SU-DHL-6 (cell line): ENCODE measurements around the gene SUPT3H.

Source experiments
- H2AFZ ChIP-seq: fragments of 200-600 bp; sonication (generic); 2 replicates; pipeline ENCODE4 v1.6.1; 2014; ENCODE audit warnings: low read depth, mild to moderate bottlenecking, moderate library complexity, mixed read lengths, antibody characterized with exemption, low read length; ENCODE audit not compliant: severe bottlenecking
- H3F3A ChIP-seq: fragments of 200-600 bp; shearing (Covaris generic); 2 replicates; pipeline ENCODE4 v1.6.0; 2016; ENCODE audit warnings: antibody characterized with exemption, mild to moderate bottlenecking; ENCODE audit not compliant: insufficient read depth
- H3K27ac ChIP-seq: fragments of 200-600 bp; sonication (generic); 2 replicates; pipeline ENCODE4 v1.5.1; 2016; ENCODE audit warnings: low read depth, mild to moderate bottlenecking, low read length, moderate library complexity, mixed read lengths
- H3K27me3 ChIP-seq: fragments of 200-600 bp; sonication (generic), shearing (Covaris generic); 2 replicates; pipeline ENCODE4 v1.6.0; 2014; ENCODE audit warnings: mild to moderate bottlenecking, low read length
- H3K36me3 ChIP-seq: fragments of 200-600 bp; sonication (generic); 2 replicates; pipeline ENCODE4 v1.6.1; 2014; ENCODE audit warnings: mild to moderate bottlenecking, low read length, mixed read lengths
- H3K4me2 ChIP-seq: fragments of 300-600, 200-600 bp; shearing (Covaris generic), sonication (generic); 2 replicates; pipeline ENCODE4 v1.6.0; 2014; ENCODE audit warnings: low read length, low read depth, mild to moderate bottlenecking; ENCODE audit not compliant: poor library complexity, severe bottlenecking
- H3K4me3 ChIP-seq: fragments of 200-600 bp; sonication (generic); 2 replicates; pipeline ENCODE4 v1.5.1; 2014; ENCODE audit warnings: antibody characterized with exemption, low read length, mild to moderate bottlenecking, mixed read lengths; ENCODE audit not compliant: insufficient read depth, poor library complexity, severe bottlenecking
- H3K79me2 ChIP-seq: fragments of 200-600 bp; sonication (generic); 2 replicates; pipeline ENCODE4 v1.6.1; 2014; ENCODE audit warnings: mild to moderate bottlenecking, low read length, moderate library complexity; ENCODE audit not compliant: insufficient read depth
- H3K9ac ChIP-seq: fragments of 200-600 bp; sonication (generic); 2 replicates; pipeline ENCODE4 v1.7.0; 2014; ENCODE audit warnings: mild to moderate bottlenecking, low read length
- H3K9me2 ChIP-seq: fragments of 200-600 bp; sonication (generic); replicated peaks from 2 replicates; pipeline ENCODE4 v1.6.1; 2014; ENCODE audit warnings: low read length; ENCODE audit not compliant: insufficient read depth
- H3K9me3 ChIP-seq: fragments of 200-600 bp; sonication (generic); 2 replicates; pipeline ENCODE4 v1.6.1; 2014; ENCODE audit warnings: low read length, mixed read lengths; ENCODE audit not compliant: insufficient read depth
- H4K20me1 ChIP-seq: fragments of 200-600 bp; sonication (generic); 2 replicates; pipeline ENCODE4 v1.6.1; 2014; ENCODE audit warnings: low read depth, mild to moderate bottlenecking, antibody characterized with exemption, low read length, moderate library complexity, mixed read lengths
- EZH2phosphoT487 ChIP-seq: fragments of 200-600 bp; sonication (generic), shearing (Covaris generic); conservative IDR thresholded peaks from 2 replicates; pipeline ENCODE4 v1.6.1; 2018; ENCODE audit warnings: mild to moderate bottlenecking, antibody characterized with exemption, low read length, moderate library complexity, mixed read lengths
- TF ChIP-seq, protein P1 (sequence below): fragments of 200-600 bp; sonication (generic); IDR thresholded peaks from one replicate; pipeline ENCODE4 v1.5.1; 2017; ENCODE audit warnings: antibody characterized with exemption, mild to moderate bottlenecking, low read length, moderate library complexity; ENCODE audit not compliant: insufficient read depth, poor library complexity, severe bottlenecking

The SUPT3H gene

DNA sequence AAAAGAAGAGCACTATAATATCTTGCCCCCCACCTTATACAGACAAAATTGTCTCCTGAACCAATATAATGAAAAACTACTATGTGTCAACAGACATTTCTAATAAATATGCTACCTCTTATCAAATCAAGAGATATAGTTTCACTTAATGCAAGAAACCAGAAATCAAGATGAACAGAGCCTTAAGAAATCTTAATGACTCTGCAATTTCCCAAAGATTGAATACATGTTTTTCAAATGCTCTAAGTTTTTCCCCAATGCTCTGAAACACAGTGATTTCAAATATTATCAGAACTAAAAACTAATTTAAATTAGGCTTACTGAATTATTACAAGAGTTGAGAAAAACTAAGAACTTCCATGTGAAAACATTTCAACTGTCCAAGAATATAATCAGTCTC is 13.3 kb downstream of the SUPT3H start:
- Histone ChIP-seq H3F3A (no peaks in the 10 kb centered on the region), H3K9me2 (no peaks in the 10 kb centered on the region), H3K9me3 (no peaks in the 10 kb centered on the region), H2AFZ (no peak overlapping the region), H3K27ac (no peak overlapping the region), H3K36me3 (0 out of 2 replicates have a peak, but pooled peaks cover 6% of the 10 kb centered on the region), H3K27me3 (no peaks in the 10 kb centered on the region), H3K9ac (no peak overlapping the region), H4K20me1 (peaks cover 5% of the 10 kb centered on the region), H3K4me3 (no peak overlapping the region), H3K4me2 (no peak overlapping the region), H3K79me2 (no peaks in the 10 kb centered on the region)
- TF ChIP-seq, protein P1, sequence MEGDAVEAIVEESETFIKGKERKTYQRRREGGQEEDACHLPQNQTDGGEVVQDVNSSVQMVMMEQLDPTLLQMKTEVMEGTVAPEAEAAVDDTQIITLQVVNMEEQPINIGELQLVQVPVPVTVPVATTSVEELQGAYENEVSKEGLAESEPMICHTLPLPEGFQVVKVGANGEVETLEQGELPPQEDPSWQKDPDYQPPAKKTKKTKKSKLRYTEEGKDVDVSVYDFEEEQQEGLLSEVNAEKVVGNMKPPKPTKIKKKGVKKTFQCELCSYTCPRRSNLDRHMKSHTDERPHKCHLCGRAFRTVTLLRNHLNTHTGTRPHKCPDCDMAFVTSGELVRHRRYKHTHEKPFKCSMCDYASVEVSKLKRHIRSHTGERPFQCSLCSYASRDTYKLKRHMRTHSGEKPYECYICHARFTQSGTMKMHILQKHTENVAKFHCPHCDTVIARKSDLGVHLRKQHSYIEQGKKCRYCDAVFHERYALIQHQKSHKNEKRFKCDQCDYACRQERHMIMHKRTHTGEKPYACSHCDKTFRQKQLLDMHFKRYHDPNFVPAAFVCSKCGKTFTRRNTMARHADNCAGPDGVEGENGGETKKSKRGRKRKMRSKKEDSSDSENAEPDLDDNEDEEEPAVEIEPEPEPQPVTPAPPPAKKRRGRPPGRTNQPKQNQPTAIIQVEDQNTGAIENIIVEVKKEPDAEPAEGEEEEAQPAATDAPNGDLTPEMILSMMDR: no peak
- no peak for TF ChIP-seq EZH2phosphoT487

DNA sequence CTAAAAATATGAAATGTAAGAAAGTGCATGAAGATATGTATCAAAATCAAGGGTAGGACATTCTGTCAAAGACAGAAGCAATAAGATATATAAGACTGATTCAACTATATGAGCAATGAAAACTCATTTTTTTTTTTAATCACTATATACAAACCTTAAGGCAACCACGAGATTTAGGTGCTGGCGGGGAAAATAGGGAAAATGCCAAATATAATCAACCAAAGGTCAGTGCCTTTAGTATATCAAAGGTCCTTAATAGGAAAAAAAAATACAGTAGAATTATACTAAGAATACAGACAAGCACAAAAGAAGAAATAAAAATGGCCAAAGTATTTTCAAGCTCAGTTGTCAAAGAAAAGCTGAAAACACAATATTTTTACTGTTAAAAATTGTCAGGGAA is 24.1 kb downstream of the SUPT3H start:
- no peak overlapping the region for H3K9ac ChIP-seq
- no peaks in the 10 kb centered on the region for H3F3A ChIP-seq
- no peaks in the 10 kb centered on the region for H3K9me3 ChIP-seq
- no peak overlapping the region for H3K4me2 ChIP-seq
- no peaks in the 10 kb centered on the region; the same call in 1 of the 2 replicates for H4K20me1 ChIP-seq
- H2AFZ ChIP-seq: no peak overlapping the region
- no peak overlapping the region for H3K27ac ChIP-seq
- H3K9me2 ChIP-seq: no peaks in the 10 kb centered on the region
- TF ChIP-seq EZH2phosphoT487: no peak
- TF ChIP-seq, protein P1: no peak
- no peak overlapping the region for H3K4me3 ChIP-seq
- no peaks in the 10 kb centered on the region for H3K27me3 ChIP-seq
- no peaks in the 10 kb centered on the region for H3K79me2 ChIP-seq
- no peaks in the 10 kb centered on the region for H3K36me3 ChIP-seq

DNA sequence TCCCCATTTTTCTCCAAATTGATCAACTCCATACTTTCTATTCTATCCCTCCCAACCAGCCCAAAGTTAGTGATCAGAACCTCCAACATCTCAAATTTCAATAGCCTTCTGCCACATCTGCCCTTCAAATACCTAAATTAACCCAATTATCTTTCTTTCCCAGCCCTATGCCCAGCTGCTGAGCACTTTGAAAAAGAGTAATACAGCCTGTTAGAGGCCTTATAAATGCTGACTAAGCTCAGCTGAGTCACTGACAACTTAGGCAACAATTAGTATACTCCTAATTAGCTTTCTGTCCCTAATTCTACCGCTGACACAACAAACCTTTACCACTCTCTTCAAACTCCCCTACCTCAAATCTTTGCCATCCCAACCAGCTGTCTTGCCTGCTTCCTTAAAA is 26.1 kb downstream of the SUPT3H start:
- Histone ChIP-seq H3K9me2 (no peaks in the 10 kb centered on the region), H3K9ac (no peak overlapping the region)

More for the DNA sequence above, 26.1 kb downstream of the SUPT3H start:
- H3K27me3 ChIP-seq: no peaks in the 10 kb centered on the region
- no peaks in the 10 kb centered on the region for H3K79me2 ChIP-seq
- no peaks in the 10 kb centered on the region for H3K36me3 ChIP-seq
- TF ChIP-seq, protein P1: no peak
- no peak for TF ChIP-seq EZH2phosphoT487
- no peaks in the 10 kb centered on the region; the same call in 1 of the 2 replicates for H4K20me1 ChIP-seq
- H3K9me3 ChIP-seq: no peaks in the 10 kb centered on the region
- H3K4me3 ChIP-seq: no peak overlapping the region
- no peak overlapping the region for H3K4me2 ChIP-seq
- no peaks in the 10 kb centered on the region for H3F3A ChIP-seq
- H2AFZ ChIP-seq: no peak overlapping the region
- H3K27ac ChIP-seq: no peak overlapping the region
